ENCODE results near the gene RAB4B. TPM values are rescaled to one million over a fixed set of nuclear protein-coding genes. Genes with fewer than 3 reads are reported as not detected.

RAB4B gene
- total RNA-seq, 3 donors from 2014 or later: 21.6 to 28.2 (median 22.1) TPM

- TF ChIP-seq CTCF (IDR thresholded peaks at IDR 0.05) (no peak), POLR2AphosphoS5 (IDR thresholded peaks at IDR 0.05) (no peak), POLR2A (IDR thresholded peaks at IDR 0.05) (no peak)
- no peak overlapping the region for H3K27ac ChIP-seq
- H3K27me3 ChIP-seq: no peaks in the 10 kb centered on the region
- no peaks in the 10 kb centered on the region for H3K9me3 ChIP-seq
- no peak for DNase-seq (ENCODE audit: low spot score in 2 of 2)
- no peaks in the 10 kb centered on the region for H3K36me3 ChIP-seq
- H3K4me3 ChIP-seq: no peak overlapping the region
- H3K4me1 ChIP-seq: no peaks in the 10 kb centered on the region
- intact Hi-C loops (cut with DNase I; ENCODE audit: low total_unique reads): no loop called here
These were observed 13.3 kb downstream of the RAB4B start for GRCh38 chr19:40791349-40791748.

- no peak for DNase-seq (ENCODE audit: low spot score in 2 of 2)
- intact Hi-C loops (cut with DNase I; ENCODE audit: low total_unique reads): no loop called here
- no peaks in the 10 kb centered on the region for H3K27me3 ChIP-seq
- no peaks in the 10 kb centered on the region for H3K9me3 ChIP-seq
- H3K4me1 ChIP-seq: no peaks in the 10 kb centered on the region
- H3K4me3 ChIP-seq: no peak overlapping the region
- no peak overlapping the region for H3K27ac ChIP-seq
- H3K36me3 ChIP-seq: no peaks in the 10 kb centered on the region
- TF ChIP-seq POLR2AphosphoS5 (IDR thresholded peaks at IDR 0.05): no peak
- TF ChIP-seq CTCF (IDR thresholded peaks at IDR 0.05): no peak
- no peak for TF ChIP-seq POLR2A (IDR thresholded peaks at IDR 0.05)
These were observed 13.9 kb downstream of the RAB4B start for GRCh38 chr19:40791996-40792395.

GRCh38 chr19:40797166-40797962 lies 19.3 kb downstream of the RAB4B start:
- no peaks in the 10 kb centered on the region for H3K36me3 ChIP-seq
- H3K27me3 ChIP-seq: no peaks in the 10 kb centered on the region
- H3K27ac ChIP-seq: peak overlapping the region; percentile 96 to 97
- no peak overlapping the region for H3K4me3 ChIP-seq
- no peak for DNase-seq (ENCODE audit: low spot score in 2 of 2)
- no peak for TF ChIP-seq CTCF (IDR thresholded peaks at IDR 0.05)
- TF ChIP-seq POLR2AphosphoS5 (IDR thresholded peaks at IDR 0.05): no peak
- TF ChIP-seq POLR2A (IDR thresholded peaks at IDR 0.05): no peak
- H3K4me1 ChIP-seq: peaks cover 16 to 21% of the 10 kb centered on the region in 2 donors
- intact Hi-C loops (cut with DNase I; ENCODE audit: low total_unique reads): no loop called here
- H3K9me3 ChIP-seq: no peaks in the 10 kb centered on the region

GRCh38 chr19:40797963-40798682 lies 20.1 kb downstream of the RAB4B start:
- H3K4me1 ChIP-seq: peaks cover 24 to 29% of the 10 kb centered on the region in 2 donors
- peak; percentile 67 to 77 (median 76) for TF ChIP-seq CTCF (IDR thresholded peaks at IDR 0.05)
- peak in 1 of 3 donors; percentile 31 for TF ChIP-seq POLR2AphosphoS5 (IDR thresholded peaks at IDR 0.05)
- TF ChIP-seq POLR2A (IDR thresholded peaks at IDR 0.05): no peak
- peak overlapping the region; percentile 75 to 97 (median 97) for H3K4me3 ChIP-seq
- intact Hi-C loops (cut with DNase I; ENCODE audit: low total_unique reads): no loop called here
- H3K27me3 ChIP-seq: no peaks in the 10 kb centered on the region
- peak overlapping the region; percentile 96 to 97 for H3K27ac ChIP-seq
- H3K36me3 ChIP-seq: no peaks in the 10 kb centered on the region
- H3K9me3 ChIP-seq: no peaks in the 10 kb centered on the region
- DNase-seq (ENCODE audit: low spot score in 2 of 2): peak in 1 of 2 donors; percentile 74
